Smooth muscle cell (in vitro differentiated cells): Measurements from ENCODE around the gene UBXN6. TPM values are rescaled to one million over a fixed set of nuclear protein-coding genes. Genes with fewer than 3 reads are reported as not detected.

Experiments
- DNase-seq: peaks from one replicate; lab custom pipeline; 2025; ENCODE audit not compliant: unreplicated experiment; lab: John Stamatoyannopoulos, UW
- H2AFZ ChIP-seq: fragments of 200-600 bp; sonication (generic); 2 replicates; pipeline ENCODE4 v1.6.0; 2016; ENCODE audit warnings: antibody characterized with exemption, low read depth, mild to moderate bottlenecking
- H3F3A ChIP-seq: fragments of 200-600 bp; sonication (generic); 2 replicates; pipeline ENCODE4 v1.6.0; 2017; ENCODE audit warnings: antibody characterized with exemption, low read depth
- H3K27ac ChIP-seq: fragments of 200-600 bp; sonication (generic); 2 replicates; pipeline ENCODE4 v1.5.1; 2016; ENCODE audit warnings: low read depth, mild to moderate bottlenecking
- H3K27me3 ChIP-seq: fragments of 200-600 bp; sonication (generic); 2 replicates; pipeline ENCODE4 v1.6.1; 2016; ENCODE audit warnings: low read depth, mild to moderate bottlenecking
- H3K36me3 ChIP-seq: fragments of 200-600 bp; sonication (generic); 2 replicates; pipeline ENCODE4 v1.5.1; 2016; ENCODE audit warnings: low read depth
- H3K4me1 ChIP-seq: fragments of 200-600 bp; sonication (generic); 2 replicates; pipeline ENCODE4 v1.5.1; 2016; ENCODE audit warnings: low read depth
- H3K4me2 ChIP-seq: fragments of 200-600 bp; sonication (generic); 2 replicates; pipeline ENCODE4 v1.6.0; 2016; ENCODE audit warnings: mild to moderate bottlenecking
- H3K4me3 ChIP-seq: fragments of 200-600 bp; sonication (generic); 2 replicates; pipeline ENCODE4 v1.5.1; 2016; ENCODE audit warnings: mild to moderate bottlenecking
- H3K79me2 ChIP-seq: fragments of 200-600 bp; sonication (generic); 2 replicates; pipeline ENCODE4 v1.6.0; 2016; ENCODE audit warnings: low read depth, mild to moderate bottlenecking
- H3K9ac ChIP-seq: fragments of 200-600 bp; sonication (generic); 2 replicates; pipeline ENCODE4 v1.6.0; 2016; ENCODE audit warnings: low read depth
- H3K9me3 ChIP-seq: fragments of 200-600 bp; sonication (generic); replicated peaks from 2 replicates; pipeline ENCODE4 v1.5.1; 2016; ENCODE audit warnings: low read depth
- H4K20me1 ChIP-seq: fragments of 200-600 bp; sonication (generic); 2 replicates; pipeline ENCODE4 v1.6.0; 2016; ENCODE audit warnings: low read depth
- WGBS: methylation state at CpG from one replicate; pipeline ENCODE4 v1.1.7; 2016; ENCODE audit warnings: low lambda C conversion rate; 5-methylcytosine and 5-hydroxymethylcytosine counted together
- polyA plus RNA-seq: library from polyadenylated mRNA; unstranded; fragments of >200 nt; fragmentation: Nextera tagmentation; extraction: Ambion mirVana; gene quantifications from 2 replicates; pipeline ENCODE4 v1.2.1, GENCODE V29; 2016
- total RNA-seq: library from RNA; depleted of rRNA; stranded (reverse); fragments of >200 nt; gene quantifications from 2 replicates; pipeline ENCODE4 v1.2.3, GENCODE V29; 2014
- TF ChIP-seq, protein P1 (sequence below): fragments of 200-600 bp; sonication (generic); IDR thresholded peaks from 2 replicates; pipeline ENCODE4 v1.5.1; 2017; ENCODE audit warnings: borderline replicate concordance, mild to moderate bottlenecking, antibody characterized with exemption; ENCODE audit not compliant: insufficient read depth, poor library complexity, severe bottlenecking

The UBXN6 gene
- total and polyA plus RNA-seq, 2 experiments from 2014 or later = 44.8 to 50.7 TPM

DNA sequence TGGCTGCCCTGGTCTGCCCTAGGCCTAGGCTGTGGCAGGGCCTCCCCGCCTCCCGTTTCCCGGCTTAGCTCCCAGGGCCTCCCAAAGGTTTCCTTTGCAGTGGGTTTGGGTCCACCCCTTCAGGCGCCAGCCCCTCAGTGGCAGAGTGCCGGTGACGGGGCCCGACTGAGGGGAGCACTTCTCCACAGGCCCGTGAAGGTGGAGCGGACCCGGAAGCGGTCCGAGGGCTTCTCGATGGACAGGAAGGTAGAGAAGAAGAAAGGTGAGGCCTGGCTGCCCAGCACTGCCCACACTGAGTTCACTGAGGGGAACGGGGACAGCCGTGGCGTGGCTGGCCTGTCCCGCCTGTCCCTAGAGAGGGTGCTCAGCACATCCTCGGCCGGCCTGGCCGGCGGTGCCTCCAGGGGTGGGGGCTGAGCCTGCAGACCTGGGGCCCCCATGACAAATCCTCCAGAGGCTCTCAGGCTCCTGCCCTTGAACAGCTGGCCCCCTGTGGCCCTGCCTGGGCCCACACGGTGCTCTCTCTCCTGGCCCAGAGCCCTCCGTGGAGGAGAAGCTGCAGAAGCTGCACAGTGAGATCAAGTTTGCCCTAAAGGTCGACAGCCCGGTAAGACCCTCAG lies 40.3 kb upstream of the UBXN6 start:
- Histone ChIP-seq H3K9me3 (no peaks in the 10 kb centered on the region), H3K9ac (no peak overlapping the region), H3K27ac (no peak overlapping the region), H3K4me2 (no peak overlapping the region), H3K79me2 (no peaks in the 10 kb centered on the region), H4K20me1 (no peaks in the 10 kb centered on the region), H3K27me3 (no peaks in the 10 kb centered on the region), H2AFZ (no peak overlapping the region), H3K4me1 (no peaks in the 10 kb centered on the region), H3F3A (no peaks in the 10 kb centered on the region), H3K4me3 (no peak overlapping the region), H3K36me3 (no peaks in the 10 kb centered on the region)
- TF ChIP-seq, protein P1, sequence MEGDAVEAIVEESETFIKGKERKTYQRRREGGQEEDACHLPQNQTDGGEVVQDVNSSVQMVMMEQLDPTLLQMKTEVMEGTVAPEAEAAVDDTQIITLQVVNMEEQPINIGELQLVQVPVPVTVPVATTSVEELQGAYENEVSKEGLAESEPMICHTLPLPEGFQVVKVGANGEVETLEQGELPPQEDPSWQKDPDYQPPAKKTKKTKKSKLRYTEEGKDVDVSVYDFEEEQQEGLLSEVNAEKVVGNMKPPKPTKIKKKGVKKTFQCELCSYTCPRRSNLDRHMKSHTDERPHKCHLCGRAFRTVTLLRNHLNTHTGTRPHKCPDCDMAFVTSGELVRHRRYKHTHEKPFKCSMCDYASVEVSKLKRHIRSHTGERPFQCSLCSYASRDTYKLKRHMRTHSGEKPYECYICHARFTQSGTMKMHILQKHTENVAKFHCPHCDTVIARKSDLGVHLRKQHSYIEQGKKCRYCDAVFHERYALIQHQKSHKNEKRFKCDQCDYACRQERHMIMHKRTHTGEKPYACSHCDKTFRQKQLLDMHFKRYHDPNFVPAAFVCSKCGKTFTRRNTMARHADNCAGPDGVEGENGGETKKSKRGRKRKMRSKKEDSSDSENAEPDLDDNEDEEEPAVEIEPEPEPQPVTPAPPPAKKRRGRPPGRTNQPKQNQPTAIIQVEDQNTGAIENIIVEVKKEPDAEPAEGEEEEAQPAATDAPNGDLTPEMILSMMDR = no peak
- 94% methylated on average over 25 of the region's 25 CpGs for WGBS
- no peak for DNase-seq

DNA sequence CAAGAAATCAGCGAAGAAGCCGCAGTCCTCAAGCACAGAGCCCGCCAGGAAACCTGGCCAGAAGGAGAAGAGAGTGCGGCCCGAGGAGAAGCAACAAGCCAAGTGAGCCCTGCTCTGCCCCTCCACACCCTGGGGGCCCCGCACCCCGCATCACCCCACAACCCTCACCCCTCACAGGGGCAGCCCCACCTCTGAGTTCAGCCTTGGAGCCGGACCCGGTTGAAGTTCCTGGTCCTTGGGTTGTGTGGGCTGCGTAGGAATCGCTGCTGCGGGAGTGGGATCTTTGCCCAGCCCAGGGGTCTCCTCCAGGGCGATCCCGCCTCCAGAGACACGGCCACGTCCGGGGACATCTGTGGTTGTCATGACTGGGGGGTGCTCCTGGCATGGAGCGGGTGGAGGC lies 38.7 kb upstream of the UBXN6 start:
- TF ChIP-seq, protein P1 = no peak
- Histone ChIP-seq H3K4me3 (no peak overlapping the region), H3K4me1 (no peaks in the 10 kb centered on the region), H3K9ac (no peak overlapping the region), H4K20me1 (no peaks in the 10 kb centered on the region), H2AFZ (no peak overlapping the region), H3K27me3 (no peaks in the 10 kb centered on the region), H3K4me2 (no peak overlapping the region), H3K36me3 (no peaks in the 10 kb centered on the region), H3F3A (no peaks in the 10 kb centered on the region), H3K79me2 (no peaks in the 10 kb centered on the region), H3K27ac (no peak overlapping the region), H3K9me3 (no peaks in the 10 kb centered on the region)
- WGBS = 94% methylated on average over 14 of the region's 18 CpGs
- DNase-seq = no peak

DNA sequence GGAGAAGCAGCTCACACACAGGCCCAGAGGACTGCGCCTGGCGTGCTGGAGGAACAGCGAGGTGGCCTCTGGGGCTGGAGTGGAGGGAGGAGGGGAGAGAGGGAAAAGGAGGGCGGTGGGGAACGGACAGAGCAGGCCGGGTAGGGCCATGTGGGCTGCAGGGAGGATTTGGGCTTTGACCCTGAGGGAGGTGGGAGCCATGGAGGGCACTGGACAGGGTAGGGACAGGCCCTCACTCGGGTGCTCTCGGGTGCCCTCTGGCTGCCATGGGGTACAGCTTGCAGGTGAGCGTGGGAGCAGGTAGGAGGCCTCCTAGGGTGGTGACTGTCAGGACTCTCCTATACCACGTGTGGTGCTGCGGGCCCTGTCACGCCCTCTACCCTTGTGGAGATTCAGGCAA lies 37.9 kb upstream of the UBXN6 start:
- Histone ChIP-seq H3F3A (no peaks in the 10 kb centered on the region), H3K36me3 (no peaks in the 10 kb centered on the region), H3K9ac (no peak overlapping the region), H3K27ac (no peak overlapping the region), H4K20me1 (no peaks in the 10 kb centered on the region), H3K79me2 (peaks cover 2% of the 10 kb centered on the region), H2AFZ (no peak overlapping the region), H3K9me3 (no peaks in the 10 kb centered on the region), H3K4me1 (no peaks in the 10 kb centered on the region), H3K4me3 (no peak overlapping the region), H3K27me3 (no peaks in the 10 kb centered on the region), H3K4me2 (no peak overlapping the region)
- 90% methylated on average over 9 of the region's 12 CpGs for WGBS
- DNase-seq = no peak
- TF ChIP-seq, protein P1 = no peak

DNA sequence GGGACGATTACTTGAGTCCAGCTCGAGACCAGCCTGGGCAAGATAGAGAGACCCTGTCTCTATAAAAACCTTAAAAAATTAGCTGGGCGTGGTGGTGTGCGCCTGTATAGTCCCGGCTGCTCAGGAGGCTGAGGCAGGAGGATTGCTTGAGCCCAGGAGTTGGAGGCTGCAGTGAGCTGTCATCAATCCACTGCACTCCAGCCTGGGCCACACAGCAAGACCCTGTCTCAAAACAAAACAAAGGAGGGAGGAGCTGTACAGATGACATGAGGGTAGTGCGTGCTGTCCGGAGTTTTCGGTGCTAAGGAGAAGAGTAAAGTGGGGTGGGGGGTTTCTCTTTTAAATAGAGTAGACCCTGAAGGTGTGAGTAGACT lies 37.1 kb upstream of the UBXN6 start:
- Histone ChIP-seq H3K79me2 (peaks cover 3% of the 10 kb centered on the region), H3K4me2 (no peak overlapping the region), H3K36me3 (no peaks in the 10 kb centered on the region), H4K20me1 (no peaks in the 10 kb centered on the region), H3K9me3 (no peaks in the 10 kb centered on the region), H3K4me3 (no peak overlapping the region), H3K4me1 (no peaks in the 10 kb centered on the region), H3F3A (no peaks in the 10 kb centered on the region), H3K27ac (no peak overlapping the region), H3K27me3 (no peaks in the 10 kb centered on the region), H3K9ac (no peak overlapping the region), H2AFZ (no peak overlapping the region)
- WGBS = 96% methylated on average over 8 of the region's 8 CpGs
- TF ChIP-seq, protein P1 = no peak
- no peak for DNase-seq
